ENCODE measurements around the gene STX8. TPM values are rescaled to one million over a fixed set of nuclear protein-coding genes. Genes with fewer than 3 reads are reported as not detected.

The STX8 gene
- total RNA-seq, 2 donors from 2014 or later: 46.6 to 72.4 TPM

- Histone ChIP-seq H3K9me3 (no peaks in the 10 kb centered on the region), H3K27ac (no peak overlapping the region), H3K4me1 (replicated peaks) (peaks cover 11% of the 10 kb centered on the region), H3K36me3 (no peaks in the 10 kb centered on the region), H3K4me3 (no peak overlapping the region), H3K27me3 (replicated peaks; ENCODE audit: insufficient read depth) (no peaks in the 10 kb centered on the region)
- no peak for DNase-seq (ENCODE audit: low spot score)
- TF ChIP-seq POLR2A (IDR thresholded peaks at IDR 0.05) (peak; percentile 26), POLR2AphosphoS5 (IDR thresholded peaks at IDR 0.05) (no peak), CTCF (IDR thresholded peaks at IDR 0.05) (no peak)
- WGBS: 82% methylated on average over 3 of the region's 3 CpGs
- intact Hi-C loops (cut with DNase I): no loop called here
Measured at GRCh38 chr17:9434642-9435057, 141.0 kb downstream of the STX8 start.

GRCh38 chr17:9432934-9433421 lies 142.6 kb downstream of the STX8 start:
- H3K4me3 ChIP-seq: no peak overlapping the region
- H3K9me3 ChIP-seq: no peaks in the 10 kb centered on the region
- H3K27me3 ChIP-seq (replicated peaks; ENCODE audit: insufficient read depth): no peaks in the 10 kb centered on the region
- no peaks in the 10 kb centered on the region for H3K36me3 ChIP-seq
- peaks cover 11% of the 10 kb centered on the region for H3K4me1 ChIP-seq (replicated peaks)
- no peak for DNase-seq (ENCODE audit: low spot score)
- intact Hi-C loops (cut with DNase I): no loop called here
- H3K27ac ChIP-seq: peak overlapping the region; percentile 63
- 65% methylated on average over 7 of the region's 7 CpGs for WGBS
- TF ChIP-seq POLR2AphosphoS5 (IDR thresholded peaks at IDR 0.05) (no peak), CTCF (IDR thresholded peaks at IDR 0.05) (no peak)

- Histone ChIP-seq H3K36me3 (no peaks in the 10 kb centered on the region), H3K4me1 (replicated peaks) (peaks cover 11% of the 10 kb centered on the region), H3K27ac (peak overlapping the region; percentile 63), H3K27me3 (replicated peaks; ENCODE audit: insufficient read depth) (no peaks in the 10 kb centered on the region), H3K9me3 (no peaks in the 10 kb centered on the region), H3K4me3 (no peak overlapping the region)
- peak; percentile 92 for TF ChIP-seq POLR2AphosphoS5 (IDR thresholded peaks at IDR 0.05)
- no peak for TF ChIP-seq CTCF (IDR thresholded peaks at IDR 0.05)
- WGBS: 19% methylated on average over 6 of the region's 6 CpGs
- peak; percentile 36 for DNase-seq (ENCODE audit: low spot score)
- intact Hi-C loops (cut with DNase I): no loop called here
Measured at GRCh38 chr17:9432134-9432885, 143.3 kb downstream of the STX8 start.

GRCh38 chr17:9431620-9432019 lies 144.0 kb downstream of the STX8 start:
- WGBS: 43% methylated on average over 2 of the region's 2 CpGs
- TF ChIP-seq POLR2AphosphoS5 (IDR thresholded peaks at IDR 0.05) (peak; percentile 25), CTCF (IDR thresholded peaks at IDR 0.05) (no peak)
- Histone ChIP-seq H3K4me3 (no peak overlapping the region), H3K27ac (peak overlapping the region; percentile 63), H3K27me3 (replicated peaks; ENCODE audit: insufficient read depth) (no peaks in the 10 kb centered on the region), H3K36me3 (no peaks in the 10 kb centered on the region), H3K4me1 (replicated peaks) (peaks cover 11% of the 10 kb centered on the region), H3K9me3 (no peaks in the 10 kb centered on the region)
- intact Hi-C loops (cut with DNase I): no loop called here
- DNase-seq (ENCODE audit: low spot score): no peak

Measured in prostate gland (tissue), 2 donors.